ENCODE results near the gene TDP2.
"Not testable (repeated sequence)": the region's sequence is repeated elsewhere in the genome, so short reads cannot be mapped to it uniquely, and the experiment has no call there.

The TDP2 gene

DNA sequence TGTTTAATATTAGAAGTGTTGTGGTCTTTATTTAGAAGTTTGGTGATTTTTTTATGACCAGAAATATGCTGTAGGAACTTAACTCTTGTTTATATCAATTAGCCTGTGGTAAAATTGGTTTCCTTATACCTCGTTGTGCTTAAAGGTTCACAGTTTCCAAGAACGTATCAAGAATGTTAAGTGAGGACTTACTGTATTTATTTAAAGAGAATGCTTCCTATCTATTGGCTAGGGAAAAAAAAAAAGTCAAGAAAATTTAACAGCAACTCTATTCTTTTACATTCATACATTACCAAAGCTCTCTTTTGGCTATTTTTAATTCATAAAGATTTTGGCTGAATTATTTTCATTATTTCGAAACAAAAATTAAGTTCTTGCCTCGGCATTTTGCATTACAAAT lies 22.3 kb downstream of the TDP2 start:
- no peak overlapping the region for H3K27ac ChIP-seq (ENCODE audit: low read depth, low read length)

GRCh38 chr6:24643920-24644319 lies 22.8 kb downstream of the TDP2 start:
- Histone ChIP-seq H3K9ac (ENCODE audit: low read depth, low read length) (no peak overlapping the region), H3K9me3 (ENCODE audit: insufficient read depth, low read depth, low read length) (no peaks in the 10 kb centered on the region), H3K36me3 (ENCODE audit: insufficient read depth, low read length) (no peaks in the 10 kb centered on the region), H3K27me3 (ENCODE audit: insufficient read depth, low read length) (peaks cover 20% of the 10 kb centered on the region), H3K4me1 (ENCODE audit: insufficient read depth, low read length) (peaks cover 14% of the 10 kb centered on the region; the same call in 1 of the 2 replicates), H3K27ac (ENCODE audit: low read depth, low read length) (no peak overlapping the region), H3K4me3 (ENCODE audit: low read length) (no peak overlapping the region)
- 87% methylated on average over 7 of the region's 7 CpGs for WGBS

More for the DNA sequence above, 22.3 kb downstream of the TDP2 start:
- no peaks in the 10 kb centered on the region for H3K9me3 ChIP-seq (ENCODE audit: insufficient read depth, low read depth, low read length)
- H3K9ac ChIP-seq (ENCODE audit: low read depth, low read length), result no peak overlapping the region
- no peak overlapping the region for H3K4me3 ChIP-seq (ENCODE audit: low read length)
- 89% methylated on average over 3 of the region's 4 CpGs for WGBS
- peaks cover 14% of the 10 kb centered on the region; the same call in 1 of the 2 replicates for H3K4me1 ChIP-seq (ENCODE audit: insufficient read depth, low read length)
- H3K27me3 ChIP-seq (ENCODE audit: insufficient read depth, low read length), result peaks cover 20% of the 10 kb centered on the region
- H3K36me3 ChIP-seq (ENCODE audit: insufficient read depth, low read length), result no peaks in the 10 kb centered on the region

DNA sequence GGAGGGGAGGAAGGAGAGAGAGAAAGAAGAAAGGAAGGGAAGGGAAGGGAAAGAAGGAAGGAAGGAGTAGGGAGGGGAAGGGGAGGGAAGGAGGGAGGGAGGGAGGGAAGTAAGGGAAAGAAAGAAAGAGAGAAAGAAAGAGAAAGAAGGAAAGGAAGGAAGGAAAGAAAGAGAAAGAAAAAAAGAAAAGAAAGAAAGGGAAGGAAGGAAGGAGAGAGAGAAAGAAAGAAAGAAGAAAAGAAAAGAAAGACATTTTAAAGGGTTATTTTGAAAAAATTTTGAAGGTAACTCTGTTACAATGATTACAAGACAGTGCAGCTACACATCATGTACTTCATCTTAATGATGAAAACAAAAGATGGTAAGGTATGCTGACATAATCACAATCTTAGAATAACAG lies 24.6 kb downstream of the TDP2 start:
- no peak overlapping the region for H3K27ac ChIP-seq (ENCODE audit: low read depth, low read length)
- no peak overlapping the region for H3K4me3 ChIP-seq (ENCODE audit: low read length)
- peaks cover 6% of the 10 kb centered on the region; the same call in 1 of the 2 replicates for H3K9me3 ChIP-seq (ENCODE audit: insufficient read depth, low read depth, low read length)
- H3K4me1 ChIP-seq (ENCODE audit: insufficient read depth, low read length), result peaks cover 14% of the 10 kb centered on the region; the same call in 1 of the 2 replicates
- no peak overlapping the region for H3K9ac ChIP-seq (ENCODE audit: low read depth, low read length)
- no peaks in the 10 kb centered on the region for H3K36me3 ChIP-seq (ENCODE audit: insufficient read depth, low read length)
- H3K27me3 ChIP-seq (ENCODE audit: insufficient read depth, low read length), result peaks cover 20% of the 10 kb centered on the region

DNA sequence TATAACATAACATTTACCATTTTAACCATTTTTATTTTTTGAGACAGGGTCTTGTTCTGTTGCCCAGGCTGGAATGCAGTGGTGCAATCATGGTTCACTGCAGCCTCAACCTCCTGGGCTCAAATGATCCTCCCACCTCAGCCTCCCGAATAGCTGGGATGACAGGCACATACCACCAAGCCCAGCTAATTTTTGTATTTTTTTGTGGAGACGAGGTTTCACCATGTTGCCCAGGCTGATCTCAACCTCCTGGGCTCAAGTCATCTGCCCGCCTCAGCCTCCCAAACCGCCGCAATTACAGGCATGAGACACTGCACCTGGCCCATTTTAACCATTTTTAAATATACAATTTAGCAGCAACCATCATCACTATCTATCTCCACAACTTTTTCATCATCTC lies 26.1 kb downstream of the TDP2 start:
- H3K36me3 ChIP-seq (ENCODE audit: insufficient read depth, low read length); H3K4me3 ChIP-seq (ENCODE audit: low read length); H3K27ac ChIP-seq (ENCODE audit: low read depth, low read length); H3K9ac ChIP-seq (ENCODE audit: low read depth, low read length); H3K9me3 ChIP-seq (ENCODE audit: insufficient read depth, low read depth, low read length): not testable (repeated sequence)
- 94% methylated on average over 5 of the region's 5 CpGs for WGBS
- peaks cover 20% of the 10 kb centered on the region for H3K27me3 ChIP-seq (ENCODE audit: insufficient read depth, low read length)
- peaks cover 11% of the 10 kb centered on the region; the same call in 1 of the 2 replicates for H3K4me1 ChIP-seq (ENCODE audit: insufficient read depth, low read length)

DNA sequence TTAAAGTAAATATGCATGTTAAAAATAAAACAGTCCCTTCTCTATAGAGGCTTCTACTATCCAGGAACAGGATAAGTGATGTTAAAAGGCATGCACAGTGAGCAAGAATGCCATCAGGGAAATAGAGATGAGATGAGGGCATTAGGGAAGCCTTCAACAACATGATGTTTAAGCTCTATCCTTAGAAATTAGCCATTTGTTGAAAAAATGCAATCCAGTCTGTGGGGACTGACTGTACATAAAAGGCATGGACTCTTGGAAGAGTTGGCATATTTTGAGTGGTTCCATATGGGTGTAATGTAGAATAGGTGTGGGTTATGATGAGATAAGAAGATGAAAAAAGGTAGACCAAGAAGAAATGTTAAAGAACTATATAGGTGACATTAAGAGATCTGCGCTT lies 26.5 kb downstream of the TDP2 start:
- H3K9me3 ChIP-seq (ENCODE audit: insufficient read depth, low read depth, low read length), result peaks cover 9% of the 10 kb centered on the region; the same call in 1 of the 2 replicates
- no peaks in the 10 kb centered on the region for H3K36me3 ChIP-seq (ENCODE audit: insufficient read depth, low read length)
- no peak overlapping the region for H3K9ac ChIP-seq (ENCODE audit: low read depth, low read length)
- peaks cover 16% of the 10 kb centered on the region for H3K27me3 ChIP-seq (ENCODE audit: insufficient read depth, low read length)
- no peak overlapping the region for H3K4me3 ChIP-seq (ENCODE audit: low read length)
- no peak overlapping the region for H3K27ac ChIP-seq (ENCODE audit: low read depth, low read length)
- peaks cover 7% of the 10 kb centered on the region; the same call in 1 of the 2 replicates for H3K4me1 ChIP-seq (ENCODE audit: insufficient read depth, low read length)
- WGBS, result 100% methylated on average over 1 of the region's 1 CpG

DNA sequence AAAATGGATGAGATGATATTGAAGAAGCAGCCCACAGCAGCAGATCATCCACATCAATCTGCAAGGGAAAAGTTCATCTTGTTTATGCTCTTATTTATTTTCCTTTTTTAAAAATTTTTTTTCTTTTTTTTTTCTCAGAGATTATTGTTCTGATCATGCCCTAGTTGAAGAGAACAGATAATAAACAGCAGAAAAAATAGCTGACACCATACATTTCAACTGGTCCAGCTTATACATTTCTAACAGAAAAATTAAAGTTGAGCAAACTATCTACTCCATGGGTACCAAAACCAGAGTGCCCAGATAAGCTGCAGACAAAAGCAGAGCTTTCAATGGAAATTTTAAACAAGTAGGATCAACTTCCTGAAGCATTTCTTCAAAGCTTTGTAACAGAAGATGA lies 30.0 kb downstream of the TDP2 start:
- H3K9ac ChIP-seq (ENCODE audit: low read depth, low read length), result no peak overlapping the region
- H3K4me1 ChIP-seq (ENCODE audit: insufficient read depth, low read length), result peaks cover 4% of the 10 kb centered on the region; the same call in 1 of the 2 replicates
- H3K27ac ChIP-seq (ENCODE audit: low read depth, low read length), result no peak overlapping the region
- H3K36me3 ChIP-seq (ENCODE audit: insufficient read depth, low read length), result no peaks in the 10 kb centered on the region
- peaks cover 9% of the 10 kb centered on the region; the same call in 1 of the 2 replicates for H3K9me3 ChIP-seq (ENCODE audit: insufficient read depth, low read depth, low read length)
- H3K27me3 ChIP-seq (ENCODE audit: insufficient read depth, low read length), result no peaks in the 10 kb centered on the region
- H3K4me3 ChIP-seq (ENCODE audit: low read length), result no peak overlapping the region

DNA sequence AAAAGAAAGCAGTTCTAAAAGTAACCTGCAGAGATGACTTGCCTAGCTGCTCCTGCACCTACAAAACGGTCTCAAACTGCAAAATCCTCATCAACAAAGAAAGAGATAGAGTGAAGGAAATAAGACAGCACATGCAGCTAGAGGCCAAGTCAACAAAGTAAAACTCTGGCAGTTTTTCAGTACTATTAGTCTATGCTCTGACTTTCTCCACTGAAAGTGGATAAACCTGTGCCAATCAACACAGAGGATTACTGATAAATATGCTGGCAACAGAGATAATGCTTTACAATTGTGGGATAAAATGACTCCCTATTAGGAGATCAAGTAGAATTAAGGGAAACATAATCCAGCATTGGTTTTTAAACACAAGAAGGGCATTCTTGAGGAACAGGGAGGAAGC lies 34.1 kb downstream of the TDP2 start:
- no peak overlapping the region for H3K4me3 ChIP-seq (ENCODE audit: low read length)
- 40% methylated on average over 1 of the region's 1 CpG for WGBS
- 0 out of 2 replicates have a peak, but pooled peaks cover 5% of the 10 kb centered on the region for H3K9me3 ChIP-seq (ENCODE audit: insufficient read depth, low read depth, low read length)
- H3K9ac ChIP-seq (ENCODE audit: low read depth, low read length), result no peak overlapping the region
- H3K27ac ChIP-seq (ENCODE audit: low read depth, low read length), result no peak overlapping the region
- H3K4me1 ChIP-seq (ENCODE audit: insufficient read depth, low read length), result peaks cover 15% of the 10 kb centered on the region
- no peaks in the 10 kb centered on the region for H3K36me3 ChIP-seq (ENCODE audit: insufficient read depth, low read length)
- H3K27me3 ChIP-seq (ENCODE audit: insufficient read depth, low read length), result no peaks in the 10 kb centered on the region

DNA sequence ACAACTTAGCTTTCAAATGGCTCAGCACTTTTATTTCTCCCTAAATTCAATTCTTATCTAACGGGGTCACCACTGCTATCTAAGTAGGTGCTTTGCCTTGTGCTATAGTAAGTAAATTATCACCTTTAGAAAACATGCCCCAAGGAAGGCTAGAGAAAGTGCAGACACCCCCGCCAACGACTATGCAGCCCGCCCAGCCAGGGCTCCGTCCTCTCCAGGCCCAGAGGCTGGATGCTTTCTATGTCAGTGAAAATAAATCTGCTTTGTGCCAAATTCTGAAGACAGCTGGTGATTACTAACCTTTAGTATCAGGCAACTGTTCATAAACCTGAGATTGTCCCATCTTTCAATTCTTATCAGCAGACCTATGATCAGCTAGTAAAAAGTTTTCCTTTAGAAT lies 35.0 kb downstream of the TDP2 start:
- no peak overlapping the region for H3K4me3 ChIP-seq (ENCODE audit: low read length)
- peaks cover 15% of the 10 kb centered on the region for H3K4me1 ChIP-seq (ENCODE audit: insufficient read depth, low read length)
- no peak overlapping the region for H3K9ac ChIP-seq (ENCODE audit: low read depth, low read length)
- H3K27ac ChIP-seq (ENCODE audit: low read depth, low read length), result no peak overlapping the region
- no peaks in the 10 kb centered on the region for H3K27me3 ChIP-seq (ENCODE audit: insufficient read depth, low read length)
- H3K9me3 ChIP-seq (ENCODE audit: insufficient read depth, low read depth, low read length), result no peaks in the 10 kb centered on the region
- H3K36me3 ChIP-seq (ENCODE audit: insufficient read depth, low read length), result no peaks in the 10 kb centered on the region
- 57% methylated on average over 4 of the region's 5 CpGs for WGBS

- Histone ChIP-seq H3K9me3 (ENCODE audit: insufficient read depth, low read depth, low read length) (no peaks in the 10 kb centered on the region), H3K4me1 (ENCODE audit: insufficient read depth, low read length) (peaks cover 15% of the 10 kb centered on the region), H3K27ac (ENCODE audit: low read depth, low read length) (no peak overlapping the region), H3K4me3 (ENCODE audit: low read length) (no peak overlapping the region), H3K9ac (ENCODE audit: low read depth, low read length) (no peak overlapping the region), H3K27me3 (ENCODE audit: insufficient read depth, low read length) (no peaks in the 10 kb centered on the region), H3K36me3 (ENCODE audit: insufficient read depth, low read length) (no peaks in the 10 kb centered on the region)
- 71% methylated on average over 5 of the region's 5 CpGs for WGBS
Measured at GRCh38 chr6:24630856-24631505, 35.7 kb downstream of the TDP2 start.

GRCh38 chr6:24621626-24622289 lies 44.9 kb downstream of the TDP2 start:
- H3K4me3 ChIP-seq (ENCODE audit: low read length), result no peak overlapping the region
- no peaks in the 10 kb centered on the region for H3K27me3 ChIP-seq (ENCODE audit: insufficient read depth, low read length)
- H3K27ac ChIP-seq (ENCODE audit: low read depth, low read length), result no peak overlapping the region
- no peaks in the 10 kb centered on the region for H3K36me3 ChIP-seq (ENCODE audit: insufficient read depth, low read length)
- WGBS, result 88% methylated on average over 7 of the region's 7 CpGs
- no peak overlapping the region for H3K9ac ChIP-seq (ENCODE audit: low read depth, low read length)
- H3K9me3 ChIP-seq (ENCODE audit: insufficient read depth, low read depth, low read length), result no peaks in the 10 kb centered on the region
- H3K4me1 ChIP-seq (ENCODE audit: insufficient read depth, low read length), result no peaks in the 10 kb centered on the region

GRCh38 chr6:24620637-24621036 lies 46.1 kb downstream of the TDP2 start:
- Histone ChIP-seq H3K27ac (ENCODE audit: low read depth, low read length) (no peak overlapping the region), H3K4me3 (ENCODE audit: low read length) (no peak overlapping the region), H3K4me1 (ENCODE audit: insufficient read depth, low read length) (no peaks in the 10 kb centered on the region), H3K9me3 (ENCODE audit: insufficient read depth, low read depth, low read length) (no peaks in the 10 kb centered on the region), H3K9ac (ENCODE audit: low read depth, low read length) (no peak overlapping the region), H3K36me3 (ENCODE audit: insufficient read depth, low read length) (no peaks in the 10 kb centered on the region), H3K27me3 (ENCODE audit: insufficient read depth, low read length) (no peaks in the 10 kb centered on the region)
- WGBS, result 100% methylated on average over 1 of the region's 3 CpGs

Measured in HUES64 (cell line).